ENCODE results near the gene VOPP1.

VOPP1 gene

GRCh38 chr7:55458351-55458750 is 114.0 kb downstream of the VOPP1 start:
- no peak overlapping the region for H3K4me2 ChIP-seq (ENCODE audit: low read length)
- TF ChIP-seq EZH2phosphoT487 (IDR thresholded peaks at IDR 0.05; ENCODE audit: borderline replicate concordance, low read length) (no peak), CTCF (IDR thresholded peaks at IDR 0.05; ENCODE audit: low read depth, low read length, poor library complexity, severe bottlenecking) (no peak)

GRCh38 chr7:55457801-55458200 is 114.5 kb downstream of the VOPP1 start:
- Histone ChIP-seq H3K79me2 (ENCODE audit: control insufficient read depth, low read length) (no peaks in the 10 kb centered on the region), H3K4me1 (ENCODE audit: control insufficient read depth, low read length) (peaks cover 5% of the 10 kb centered on the region; the same call in 1 of the 2 replicates), H3K27ac (ENCODE audit: low read depth, low read length) (no peak overlapping the region), H3K9me3 (ENCODE audit: control insufficient read depth, insufficient read depth, low read length) (no peaks in the 10 kb centered on the region), H3K4me3 (ENCODE audit: low read length) (no peak overlapping the region), H3K27me3 (ENCODE audit: control insufficient read depth, low read length) (no peaks in the 10 kb centered on the region), H3K9me2 (replicated peaks; ENCODE audit: control insufficient read depth, low read length) (no peaks in the 10 kb centered on the region), H3K4me2 (ENCODE audit: low read length) (no peak overlapping the region), H3K36me3 (ENCODE audit: control insufficient read depth, low read length) (no peaks in the 10 kb centered on the region), H4K20me1 (ENCODE audit: control insufficient read depth, insufficient read depth, low read depth, low read length) (no peaks in the 10 kb centered on the region), H3F3A (ENCODE audit: control insufficient read depth, insufficient read depth) (no peaks in the 10 kb centered on the region)
- TF ChIP-seq CTCF (IDR thresholded peaks at IDR 0.05; ENCODE audit: low read depth, low read length, poor library complexity, severe bottlenecking), result no peak
- TF ChIP-seq EZH2phosphoT487 (IDR thresholded peaks at IDR 0.05; ENCODE audit: borderline replicate concordance, low read length), result no peak

More at GRCh38 chr7:55458351-55458750, 114.0 kb downstream of the VOPP1 start:
- no peaks in the 10 kb centered on the region for H4K20me1 ChIP-seq (ENCODE audit: control insufficient read depth, insufficient read depth, low read depth, low read length)
- H3K27ac ChIP-seq (ENCODE audit: low read depth, low read length), result no peak overlapping the region
- H3K9me3 ChIP-seq (ENCODE audit: control insufficient read depth, insufficient read depth, low read length), result no peaks in the 10 kb centered on the region
- H3K4me3 ChIP-seq (ENCODE audit: low read length), result no peak overlapping the region
- peaks cover 5% of the 10 kb centered on the region; the same call in 1 of the 2 replicates for H3K4me1 ChIP-seq (ENCODE audit: control insufficient read depth, low read length)
- no peaks in the 10 kb centered on the region for H3F3A ChIP-seq (ENCODE audit: control insufficient read depth, insufficient read depth)
- no peaks in the 10 kb centered on the region for H3K79me2 ChIP-seq (ENCODE audit: control insufficient read depth, low read length)
- no peaks in the 10 kb centered on the region for H3K36me3 ChIP-seq (ENCODE audit: control insufficient read depth, low read length)
- no peaks in the 10 kb centered on the region for H3K27me3 ChIP-seq (ENCODE audit: control insufficient read depth, low read length)
- H3K9me2 ChIP-seq (replicated peaks; ENCODE audit: control insufficient read depth, low read length), result no peaks in the 10 kb centered on the region

GRCh38 chr7:55452971-55453370 is 119.3 kb downstream of the VOPP1 start:
- Histone ChIP-seq H3K79me2 (ENCODE audit: control insufficient read depth, low read length) (no peaks in the 10 kb centered on the region), H3K36me3 (ENCODE audit: control insufficient read depth, low read length) (no peaks in the 10 kb centered on the region), H3K27ac (ENCODE audit: low read depth, low read length) (no peak overlapping the region), H4K20me1 (ENCODE audit: control insufficient read depth, insufficient read depth, low read depth, low read length) (no peaks in the 10 kb centered on the region), H3K4me2 (ENCODE audit: low read length) (no peak overlapping the region), H3K4me3 (ENCODE audit: low read length) (no peak overlapping the region), H3K9me2 (replicated peaks; ENCODE audit: control insufficient read depth, low read length) (no peaks in the 10 kb centered on the region), H3F3A (ENCODE audit: control insufficient read depth, insufficient read depth) (no peaks in the 10 kb centered on the region), H3K9me3 (ENCODE audit: control insufficient read depth, insufficient read depth, low read length) (no peaks in the 10 kb centered on the region), H3K27me3 (ENCODE audit: control insufficient read depth, low read length) (no peaks in the 10 kb centered on the region), H3K4me1 (ENCODE audit: control insufficient read depth, low read length) (peaks cover 5% of the 10 kb centered on the region; the same call in 1 of the 2 replicates)
- TF ChIP-seq EZH2phosphoT487 (IDR thresholded peaks at IDR 0.05; ENCODE audit: borderline replicate concordance, low read length) (no peak), CTCF (IDR thresholded peaks at IDR 0.05; ENCODE audit: low read depth, low read length, poor library complexity, severe bottlenecking) (no peak)

Data from DOHH2 (cell line).